ENCODE measurements around the gene MXD1. TPM values are rescaled to one million over a fixed set of nuclear protein-coding genes. Genes with fewer than 3 reads are reported as not detected.

The MXD1 gene
- polyA plus RNA-seq, 3 donors = 83.1 to 247 (median 112) TPM

GRCh38 chr2:69957965-69958364, 43.1 kb downstream of the MXD1 start:
- Histone ChIP-seq H3K4me3 (replicated peaks in 1 of 3; ENCODE audit: low read depth in 2 of 3, low read length in 3 of 3) (no peak overlapping the region), H3K27me3 (ENCODE audit: control insufficient read depth in 2 of 2, insufficient read depth in 2 of 2, low read length in 2 of 2) (no peaks in the 10 kb centered on the region), H3K9ac (ENCODE audit: insufficient read depth, low read length, poor library complexity, severe bottlenecking) (no peak overlapping the region), H3K27ac (ENCODE audit: low read depth in 1 of 2, low read length in 2 of 2) (no peak overlapping the region), H3K9me3 (replicated peaks in 1 of 2; ENCODE audit: control insufficient read depth in 1 of 2, insufficient read depth in 1 of 2, low read length in 2 of 2) (no peaks in the 10 kb centered on the region), H4K20me1 (ENCODE audit: insufficient read depth, low read length) (no peaks in the 10 kb centered on the region), H2AFZ (ENCODE audit: insufficient read depth, low read depth, low read length, poor library complexity, severe bottlenecking) (no peak overlapping the region), H3K4me2 (replicated peaks; ENCODE audit: extremely low read depth, low read length, poor library complexity, severe bottlenecking) (no peak overlapping the region), H3K4me1 (ENCODE audit: control insufficient read depth in 1 of 2, insufficient read depth in 2 of 2, low read length in 2 of 2) (peaks cover 20 to 36% of the 10 kb centered on the region in 2 donors), H3K36me3 (replicated peaks in 1 of 2; ENCODE audit: control insufficient read depth in 1 of 2, insufficient read depth in 2 of 2, low read length in 2 of 2) (no peaks in the 10 kb centered on the region), H3K79me2 (ENCODE audit: insufficient read depth, low read length) (no peaks in the 10 kb centered on the region)
- H3K27ac Mint-ChIP-seq = peak overlapping the region in 1 of 7 donors; percentile 54
- intact Hi-C loops (cut with micrococcal nuclease) = no loop called here
- H3K36me3 Mint-ChIP-seq = no peaks in the 10 kb centered on the region
- H3K4me1 Mint-ChIP-seq = peaks cover 40% of the 10 kb centered on the region
- 86% methylated on average over 7 of the region's 8 CpGs for WGBS (ENCODE audit: insufficient coverage)
- TF ChIP-seq CTCF (IDR thresholded peaks at IDR 0.05) = no peak
- peaks cover 0 to 8% (median 3%) of the 10 kb centered on the region in 3 donors for H3K27me3 Mint-ChIP-seq (ENCODE audit: low read depth in 3 of 3)
- peak in 1 of 3 donors; percentile 1 for DNase-seq
- H3K4me3 Mint-ChIP-seq = no peak overlapping the region
- peaks cover 0 to 3% (median 0%) of the 10 kb centered on the region in 7 donors for H3K9me3 Mint-ChIP-seq

- no peaks in the 10 kb centered on the region for H3K27me3 ChIP-seq (ENCODE audit: control insufficient read depth in 2 of 2, insufficient read depth in 2 of 2, low read length in 2 of 2)
- Mint-ChIP-seq H3K4me1 (peaks cover 36% of the 10 kb centered on the region), H3K9me3 (peaks cover 0 to 3% (median 0%) of the 10 kb centered on the region in 7 donors), H3K27ac (no peak overlapping the region), H3K4me3 (no peak overlapping the region), H3K36me3 (no peaks in the 10 kb centered on the region), H3K27me3 (ENCODE audit: low read depth in 3 of 3) (peaks cover 0 to 8% (median 3%) of the 10 kb centered on the region in 3 donors)
- no peaks in the 10 kb centered on the region for H4K20me1 ChIP-seq (ENCODE audit: insufficient read depth, low read length)
- H3K27ac ChIP-seq (ENCODE audit: low read depth in 1 of 2, low read length in 2 of 2) = no peak overlapping the region
- TF ChIP-seq CTCF (IDR thresholded peaks at IDR 0.05) = no peak
- H3K4me1 ChIP-seq (ENCODE audit: control insufficient read depth in 1 of 2, insufficient read depth in 2 of 2, low read length in 2 of 2) = peaks cover 16 to 30% of the 10 kb centered on the region in 2 donors
- H3K36me3 ChIP-seq (replicated peaks in 1 of 2; ENCODE audit: control insufficient read depth in 1 of 2, insufficient read depth in 2 of 2, low read length in 2 of 2) = no peaks in the 10 kb centered on the region
- no peak overlapping the region for H3K9ac ChIP-seq (ENCODE audit: insufficient read depth, low read length, poor library complexity, severe bottlenecking)
- no peak overlapping the region for H3K4me2 ChIP-seq (replicated peaks; ENCODE audit: extremely low read depth, low read length, poor library complexity, severe bottlenecking)
- H2AFZ ChIP-seq (ENCODE audit: insufficient read depth, low read depth, low read length, poor library complexity, severe bottlenecking) = no peak overlapping the region
- no peaks in the 10 kb centered on the region for H3K9me3 ChIP-seq (replicated peaks in 1 of 2; ENCODE audit: control insufficient read depth in 1 of 2, insufficient read depth in 1 of 2, low read length in 2 of 2)
- H3K79me2 ChIP-seq (ENCODE audit: insufficient read depth, low read length) = no peaks in the 10 kb centered on the region
- DNase-seq = no peak
- intact Hi-C loops (cut with micrococcal nuclease) = no loop called here
- H3K4me3 ChIP-seq (replicated peaks in 1 of 3; ENCODE audit: low read depth in 2 of 3, low read length in 3 of 3) = no peak overlapping the region
- WGBS (ENCODE audit: insufficient coverage) = 100% methylated on average over 1 of the region's 6 CpGs
Measured at GRCh38 chr2:69958480-69958879, 43.6 kb downstream of the MXD1 start.

Data from CD14-positive monocyte (primary cell).